SU-DHL-6 (cell line): ENCODE measurements around the gene MAST1.

Experiments
- H2AFZ ChIP-seq: fragments of 200-600 bp; sonication (generic); 2 replicates; pipeline ENCODE4 v1.6.1; 2014; ENCODE audit warnings: low read depth, mild to moderate bottlenecking, moderate library complexity, mixed read lengths, antibody characterized with exemption, low read length; ENCODE audit not compliant: severe bottlenecking
- H3F3A ChIP-seq: fragments of 200-600 bp; shearing (Covaris generic); 2 replicates; pipeline ENCODE4 v1.6.0; 2016; ENCODE audit warnings: antibody characterized with exemption, mild to moderate bottlenecking; ENCODE audit not compliant: insufficient read depth
- H3K27ac ChIP-seq: fragments of 200-600 bp; sonication (generic); 2 replicates; pipeline ENCODE4 v1.5.1; 2016; ENCODE audit warnings: low read depth, mild to moderate bottlenecking, low read length, moderate library complexity, mixed read lengths
- H3K27me3 ChIP-seq: fragments of 200-600 bp; sonication (generic), shearing (Covaris generic); 2 replicates; pipeline ENCODE4 v1.6.0; 2014; ENCODE audit warnings: mild to moderate bottlenecking, low read length
- H3K36me3 ChIP-seq: fragments of 200-600 bp; sonication (generic); 2 replicates; pipeline ENCODE4 v1.6.1; 2014; ENCODE audit warnings: mild to moderate bottlenecking, low read length, mixed read lengths
- H3K4me2 ChIP-seq: fragments of 300-600, 200-600 bp; shearing (Covaris generic), sonication (generic); 2 replicates; pipeline ENCODE4 v1.6.0; 2014; ENCODE audit warnings: low read length, low read depth, mild to moderate bottlenecking; ENCODE audit not compliant: poor library complexity, severe bottlenecking
- H3K4me3 ChIP-seq: fragments of 200-600 bp; sonication (generic); 2 replicates; pipeline ENCODE4 v1.5.1; 2014; ENCODE audit warnings: antibody characterized with exemption, low read length, mild to moderate bottlenecking, mixed read lengths; ENCODE audit not compliant: insufficient read depth, poor library complexity, severe bottlenecking
- H3K79me2 ChIP-seq: fragments of 200-600 bp; sonication (generic); 2 replicates; pipeline ENCODE4 v1.6.1; 2014; ENCODE audit warnings: mild to moderate bottlenecking, low read length, moderate library complexity; ENCODE audit not compliant: insufficient read depth
- H3K9ac ChIP-seq: fragments of 200-600 bp; sonication (generic); 2 replicates; pipeline ENCODE4 v1.7.0; 2014; ENCODE audit warnings: mild to moderate bottlenecking, low read length
- H3K9me2 ChIP-seq: fragments of 200-600 bp; sonication (generic); replicated peaks from 2 replicates; pipeline ENCODE4 v1.6.1; 2014; ENCODE audit warnings: low read length; ENCODE audit not compliant: insufficient read depth
- H3K9me3 ChIP-seq: fragments of 200-600 bp; sonication (generic); 2 replicates; pipeline ENCODE4 v1.6.1; 2014; ENCODE audit warnings: low read length, mixed read lengths; ENCODE audit not compliant: insufficient read depth
- H4K20me1 ChIP-seq: fragments of 200-600 bp; sonication (generic); 2 replicates; pipeline ENCODE4 v1.6.1; 2014; ENCODE audit warnings: low read depth, mild to moderate bottlenecking, antibody characterized with exemption, low read length, moderate library complexity, mixed read lengths
- EZH2phosphoT487 ChIP-seq: fragments of 200-600 bp; sonication (generic), shearing (Covaris generic); conservative IDR thresholded peaks from 2 replicates; pipeline ENCODE4 v1.6.1; 2018; ENCODE audit warnings: mild to moderate bottlenecking, antibody characterized with exemption, low read length, moderate library complexity, mixed read lengths
- TF ChIP-seq, protein P1 (sequence below): fragments of 200-600 bp; sonication (generic); IDR thresholded peaks from one replicate; pipeline ENCODE4 v1.5.1; 2017; ENCODE audit warnings: antibody characterized with exemption, mild to moderate bottlenecking, low read length, moderate library complexity; ENCODE audit not compliant: insufficient read depth, poor library complexity, severe bottlenecking

MAST1 gene

DNA sequence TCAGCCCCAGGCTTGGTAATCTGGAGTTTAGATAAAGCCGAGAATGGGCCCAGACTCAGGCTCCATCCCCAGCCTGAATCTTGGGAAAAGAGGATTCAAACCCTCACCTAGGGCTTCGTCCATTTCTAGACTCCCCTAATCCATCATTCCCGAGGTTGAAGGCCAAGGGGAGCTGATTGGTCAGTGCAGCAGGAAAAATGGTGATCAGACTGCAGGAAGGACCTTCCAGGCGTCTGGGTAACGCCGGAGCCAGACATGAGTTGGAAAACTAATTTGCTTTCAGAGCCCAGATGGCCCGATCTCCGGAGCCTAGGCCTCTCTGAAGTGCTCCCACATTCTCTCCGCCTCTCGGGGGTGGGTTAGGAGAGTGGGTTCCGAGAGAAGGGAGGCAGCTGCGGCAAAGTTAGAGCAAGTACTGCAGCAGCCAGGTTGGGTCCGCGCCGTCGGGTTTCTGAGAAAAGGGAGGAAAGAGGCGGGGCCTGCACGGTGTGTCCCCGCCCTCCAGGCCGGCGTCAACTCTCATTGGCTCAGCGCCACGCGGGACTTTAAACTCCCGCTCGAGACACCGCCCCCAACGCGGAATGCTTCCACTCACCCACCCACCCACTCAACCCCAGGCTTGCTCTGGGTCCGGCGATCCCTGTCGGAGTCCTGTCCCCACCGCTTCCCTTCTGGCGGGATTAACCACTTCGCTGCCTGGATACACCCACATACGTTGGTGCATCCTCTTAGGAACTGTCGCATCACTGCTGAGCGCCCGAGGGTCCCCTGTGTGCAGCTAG is 3.1 kb upstream of the MAST1 start:
- 0 out of 2 replicates have a peak, but pooled peaks cover 3% of the 10 kb centered on the region for H3K79me2 ChIP-seq
- H3K9me3 ChIP-seq = no peaks in the 10 kb centered on the region
- no peaks in the 10 kb centered on the region for H4K20me1 ChIP-seq
- no peak overlapping the region for H2AFZ ChIP-seq
- H3K9ac ChIP-seq = peak overlapping the region; percentile 71; the same call in 1 of the 2 replicates
- peaks cover 25% of the 10 kb centered on the region for H3F3A ChIP-seq
- H3K27me3 ChIP-seq = no peaks in the 10 kb centered on the region
- no peaks in the 10 kb centered on the region for H3K36me3 ChIP-seq
- no peak overlapping the region for H3K4me3 ChIP-seq
- no peaks in the 10 kb centered on the region for H3K9me2 ChIP-seq
- H3K27ac ChIP-seq = no peak overlapping the region
- peak overlapping the region; percentile 60 for H3K4me2 ChIP-seq
- no peak for TF ChIP-seq EZH2phosphoT487
- TF ChIP-seq, protein P1, sequence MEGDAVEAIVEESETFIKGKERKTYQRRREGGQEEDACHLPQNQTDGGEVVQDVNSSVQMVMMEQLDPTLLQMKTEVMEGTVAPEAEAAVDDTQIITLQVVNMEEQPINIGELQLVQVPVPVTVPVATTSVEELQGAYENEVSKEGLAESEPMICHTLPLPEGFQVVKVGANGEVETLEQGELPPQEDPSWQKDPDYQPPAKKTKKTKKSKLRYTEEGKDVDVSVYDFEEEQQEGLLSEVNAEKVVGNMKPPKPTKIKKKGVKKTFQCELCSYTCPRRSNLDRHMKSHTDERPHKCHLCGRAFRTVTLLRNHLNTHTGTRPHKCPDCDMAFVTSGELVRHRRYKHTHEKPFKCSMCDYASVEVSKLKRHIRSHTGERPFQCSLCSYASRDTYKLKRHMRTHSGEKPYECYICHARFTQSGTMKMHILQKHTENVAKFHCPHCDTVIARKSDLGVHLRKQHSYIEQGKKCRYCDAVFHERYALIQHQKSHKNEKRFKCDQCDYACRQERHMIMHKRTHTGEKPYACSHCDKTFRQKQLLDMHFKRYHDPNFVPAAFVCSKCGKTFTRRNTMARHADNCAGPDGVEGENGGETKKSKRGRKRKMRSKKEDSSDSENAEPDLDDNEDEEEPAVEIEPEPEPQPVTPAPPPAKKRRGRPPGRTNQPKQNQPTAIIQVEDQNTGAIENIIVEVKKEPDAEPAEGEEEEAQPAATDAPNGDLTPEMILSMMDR = no peak

DNA sequence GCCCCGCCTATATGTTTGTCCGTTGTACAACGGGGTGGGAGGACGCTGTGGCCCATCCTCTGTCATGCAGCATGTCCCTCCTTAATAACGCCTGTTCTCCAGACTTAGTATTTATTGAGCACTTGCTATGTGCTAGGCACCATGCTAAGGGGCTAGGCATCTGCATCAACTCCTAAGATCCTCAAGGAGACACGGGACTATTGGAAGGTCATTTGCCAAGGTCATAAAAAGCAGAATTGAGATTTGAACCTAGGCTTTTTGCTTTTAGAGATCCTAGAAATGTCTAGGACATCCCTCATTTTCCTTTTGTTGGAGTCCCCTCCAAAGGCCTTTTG is 1.8 kb upstream of the MAST1 start:
- Histone ChIP-seq H3K79me2 (0 out of 2 replicates have a peak, but pooled peaks cover 4% of the 10 kb centered on the region), H3K36me3 (no peaks in the 10 kb centered on the region), H3K4me3 (no peak overlapping the region), H3K27me3 (no peaks in the 10 kb centered on the region), H3K27ac (no peak overlapping the region), H2AFZ (no peak overlapping the region), H3K9me3 (no peaks in the 10 kb centered on the region), H3F3A (peaks cover 25% of the 10 kb centered on the region), H3K4me2 (peak overlapping the region; percentile 36), H3K9ac (no peak overlapping the region), H4K20me1 (no peaks in the 10 kb centered on the region), H3K9me2 (no peaks in the 10 kb centered on the region)
- TF ChIP-seq EZH2phosphoT487 = no peak
- TF ChIP-seq, protein P1 = no peak

DNA sequence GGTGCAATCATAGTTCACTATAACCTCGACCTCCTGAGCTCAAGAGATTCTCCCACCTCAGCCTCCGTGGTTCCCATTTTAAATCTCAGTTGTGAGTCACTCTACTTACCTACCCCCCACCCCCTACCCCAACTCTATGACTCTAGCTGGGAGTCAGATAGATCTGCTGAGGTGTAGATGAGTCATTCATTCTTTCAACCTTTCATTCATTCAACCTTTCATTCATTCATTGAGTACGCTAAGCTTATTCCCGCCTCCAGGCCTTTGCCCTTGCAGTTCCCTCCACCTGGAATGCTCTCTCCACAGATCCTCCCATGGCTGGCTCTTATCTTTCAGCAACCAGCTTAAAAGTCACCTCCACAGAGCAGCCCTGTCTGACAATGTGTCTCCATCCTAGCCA is 1.1 kb upstream of the MAST1 start:
- Histone ChIP-seq H3K4me2 (no peak overlapping the region), H3K9me3 (no peaks in the 10 kb centered on the region), H3K79me2 (0 out of 2 replicates have a peak, but pooled peaks cover 4% of the 10 kb centered on the region), H4K20me1 (no peaks in the 10 kb centered on the region), H3K9ac (no peak overlapping the region), H3K9me2 (no peaks in the 10 kb centered on the region), H2AFZ (no peak overlapping the region), H3K36me3 (no peaks in the 10 kb centered on the region), H3K4me3 (no peak overlapping the region), H3K27me3 (no peaks in the 10 kb centered on the region), H3F3A (peaks cover 25% of the 10 kb centered on the region), H3K27ac (no peak overlapping the region)
- no peak for TF ChIP-seq EZH2phosphoT487
- TF ChIP-seq, protein P1 = no peak
